ENCODE data around the gene TTLL8. TPM values are rescaled to one million over a fixed set of nuclear protein-coding genes. Genes with fewer than 3 reads are reported as not detected.

The TTLL8 gene
- total and polyA plus RNA-seq, 11 donors = not detected

GRCh38 chr22:49997251-49997599, 60.9 kb downstream of the TTLL8 start:
- intact Hi-C loops (cut with DNase I) = loop anchor here in 1 of 10 donors (10.0 kb wide), 1 partner anchor 62 kb away; no protein-coding TSS in a partner anchor
- H3K4me1 ChIP-seq = peaks cover 0 to 18% (median 2%) of the 10 kb centered on the region in 12 donors
- H3K4me3 ChIP-seq = no peak overlapping the region
- H3K9me3 ChIP-seq = no peaks in the 10 kb centered on the region
- DNase-seq = no peak
- whole genome bisulfite sequencing, 4 donors = 85 to 90% (median 87%) methylated on average over 10 to 12 of the region's 12 CpGs
- ATAC-seq = no peak
- no peaks in the 10 kb centered on the region for H3K36me3 ChIP-seq
- peaks cover 0 to 11% (median 7%) of the 10 kb centered on the region in 9 donors for H3K27me3 ChIP-seq
- TF ChIP-seq, protein P1, sequence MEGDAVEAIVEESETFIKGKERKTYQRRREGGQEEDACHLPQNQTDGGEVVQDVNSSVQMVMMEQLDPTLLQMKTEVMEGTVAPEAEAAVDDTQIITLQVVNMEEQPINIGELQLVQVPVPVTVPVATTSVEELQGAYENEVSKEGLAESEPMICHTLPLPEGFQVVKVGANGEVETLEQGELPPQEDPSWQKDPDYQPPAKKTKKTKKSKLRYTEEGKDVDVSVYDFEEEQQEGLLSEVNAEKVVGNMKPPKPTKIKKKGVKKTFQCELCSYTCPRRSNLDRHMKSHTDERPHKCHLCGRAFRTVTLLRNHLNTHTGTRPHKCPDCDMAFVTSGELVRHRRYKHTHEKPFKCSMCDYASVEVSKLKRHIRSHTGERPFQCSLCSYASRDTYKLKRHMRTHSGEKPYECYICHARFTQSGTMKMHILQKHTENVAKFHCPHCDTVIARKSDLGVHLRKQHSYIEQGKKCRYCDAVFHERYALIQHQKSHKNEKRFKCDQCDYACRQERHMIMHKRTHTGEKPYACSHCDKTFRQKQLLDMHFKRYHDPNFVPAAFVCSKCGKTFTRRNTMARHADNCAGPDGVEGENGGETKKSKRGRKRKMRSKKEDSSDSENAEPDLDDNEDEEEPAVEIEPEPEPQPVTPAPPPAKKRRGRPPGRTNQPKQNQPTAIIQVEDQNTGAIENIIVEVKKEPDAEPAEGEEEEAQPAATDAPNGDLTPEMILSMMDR (IDR thresholded peaks at IDR 0.05) = no peak
- TF ChIP-seq POLR2A (IDR thresholded peaks at IDR 0.05) = no peak
- H3K27ac ChIP-seq = no peak overlapping the region

DNA sequence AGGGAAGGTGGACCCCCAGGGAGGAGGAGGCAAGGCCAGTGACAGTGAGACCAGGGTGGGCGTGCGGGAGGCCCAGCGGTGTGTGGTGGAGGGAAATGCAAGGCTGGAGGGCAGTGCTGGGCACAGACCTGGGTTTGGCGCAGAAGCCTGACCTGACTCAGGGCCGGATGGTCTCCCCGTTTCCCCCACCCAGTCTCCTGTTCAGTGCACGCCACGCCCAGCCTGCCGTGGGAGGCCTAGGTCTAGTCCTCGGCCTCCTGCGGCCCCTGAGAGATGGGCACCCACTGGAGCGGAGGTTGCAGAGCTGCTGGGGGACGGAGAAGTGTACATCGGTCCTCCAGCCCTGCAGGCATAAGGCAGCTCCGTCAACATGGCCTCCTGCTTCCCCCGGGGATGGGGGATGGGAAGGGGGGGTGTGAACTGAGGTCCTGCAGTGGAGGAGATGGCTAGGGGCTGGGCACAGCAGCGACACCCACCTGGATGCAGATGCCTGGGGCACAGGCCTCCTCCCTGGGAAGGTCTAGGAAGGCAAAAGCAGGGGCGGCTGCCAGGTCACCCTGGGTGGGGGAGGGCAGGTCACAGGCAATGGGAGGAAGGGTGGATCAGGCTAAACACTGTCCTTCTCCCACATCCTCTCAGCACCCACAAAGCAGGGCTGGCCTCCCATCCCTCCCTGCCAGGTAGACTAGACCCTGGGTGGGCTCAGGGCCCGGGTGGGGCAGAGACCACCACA, 61.4 kb downstream of the TTLL8 start:
- H3K27me3 ChIP-seq = peaks cover 0 to 11% (median 7%) of the 10 kb centered on the region in 9 donors
- intact Hi-C loops (cut with DNase I) = loop anchor here in 1 of 10 donors (10.0 kb wide), 1 partner anchor 62 kb away; no protein-coding TSS in a partner anchor

DNA sequence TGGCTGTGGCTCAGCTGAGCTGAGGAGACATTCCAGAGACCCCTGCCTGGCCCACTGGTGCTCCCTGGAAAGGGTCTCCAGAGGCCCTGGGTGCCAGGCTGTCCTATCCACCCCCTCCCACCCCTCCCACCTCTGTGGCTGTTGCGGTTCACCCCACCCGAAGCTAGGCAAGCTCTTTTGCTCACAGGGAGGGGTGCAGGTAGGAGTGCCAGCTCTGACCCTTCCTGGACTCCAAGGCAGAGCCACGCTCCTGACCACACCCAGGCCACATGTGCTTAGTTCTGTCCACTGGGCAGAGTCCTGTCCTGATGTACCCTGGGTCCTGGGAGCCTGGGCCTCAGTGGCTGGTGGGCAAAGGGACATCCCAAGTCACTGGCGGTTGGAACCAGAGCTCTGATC, 62.0 kb downstream of the TTLL8 start:
- ATAC-seq (no peak), DNase-seq (peak in 1 of 5 donors; percentile 50)
- no peak overlapping the region for H3K27ac ChIP-seq
- 69 to 85% (median 78%) methylated on average over 2 to 4 of the region's 4 CpGs for WGBS, 4 donors
- H3K4me3 ChIP-seq = no peak overlapping the region
- H3K27me3 ChIP-seq = peaks cover 0 to 11% (median 7%) of the 10 kb centered on the region in 9 donors
- peaks cover 0 to 11% (median 3%) of the 10 kb centered on the region in 12 donors for H3K9me3 ChIP-seq
- intact Hi-C loops (cut with DNase I) = loop anchor here in 1 of 10 donors (10.0 kb wide), 1 partner anchor 61 kb away; no protein-coding TSS in a partner anchor
- TF ChIP-seq, protein P1 (IDR thresholded peaks at IDR 0.05) = no peak
- no peak for TF ChIP-seq POLR2A (IDR thresholded peaks at IDR 0.05)
- peaks cover 0 to 18% (median 2%) of the 10 kb centered on the region in 12 donors for H3K4me1 ChIP-seq
- no peaks in the 10 kb centered on the region for H3K36me3 ChIP-seq

More for the DNA sequence above, 61.4 kb downstream of the TTLL8 start:
- 84 to 92% (median 88%) methylated on average over 18 to 19 of the region's 19 CpGs for WGBS, 4 donors
- Histone ChIP-seq H3K9me3 (peaks cover 0 to 5% (median under 1%) of the 10 kb centered on the region in 12 donors), H3K36me3 (no peaks in the 10 kb centered on the region), H3K4me1 (peaks cover 0 to 18% (median 2%) of the 10 kb centered on the region in 12 donors), H3K27ac (no peak overlapping the region), H3K4me3 (no peak overlapping the region)
- ATAC-seq (no peak), DNase-seq (no peak)
- TF ChIP-seq POLR2A (IDR thresholded peaks at IDR 0.05) = no peak
- TF ChIP-seq, protein P1 (IDR thresholded peaks at IDR 0.05) = no peak

DNA sequence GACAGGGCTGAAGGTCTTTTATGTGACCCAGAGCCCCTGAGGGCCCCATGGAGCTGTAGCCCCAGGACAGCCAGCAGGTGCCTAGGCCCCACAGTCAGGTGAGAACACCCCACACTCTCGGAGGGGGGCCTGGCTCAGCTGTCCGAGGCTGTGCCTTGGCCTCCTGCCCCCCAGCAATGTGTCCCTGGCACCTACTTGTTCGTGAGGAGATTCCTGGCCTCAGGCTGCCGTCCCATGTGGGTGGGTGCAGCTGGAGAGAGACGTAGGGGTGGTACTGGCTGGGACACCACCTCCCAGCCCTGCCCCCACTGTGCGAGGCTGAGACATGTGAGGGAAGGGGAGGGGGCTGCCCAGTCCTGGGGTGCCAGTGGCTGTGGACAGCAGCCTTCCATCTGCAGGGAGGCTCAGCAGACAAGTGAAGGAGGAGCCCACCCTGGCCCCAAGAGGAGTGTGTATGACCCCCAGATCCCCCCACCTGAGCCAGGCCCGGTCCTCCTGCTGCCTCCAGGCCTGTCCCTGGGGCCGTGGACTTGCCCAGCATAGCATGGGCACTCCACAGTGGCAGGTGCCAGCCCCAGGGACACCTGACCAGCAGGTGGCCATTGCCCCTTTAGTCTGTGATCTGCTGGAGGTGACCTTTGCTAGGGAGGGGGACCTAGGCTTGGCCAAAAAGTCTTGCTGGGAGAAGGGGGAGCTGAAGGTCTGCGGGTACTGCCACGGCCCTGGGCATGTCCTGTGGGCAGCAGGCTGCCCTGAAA, 62.6 kb downstream of the TTLL8 start:
- H3K36me3 ChIP-seq = no peaks in the 10 kb centered on the region
- DNase-seq (peak in 1 of 5 donors; percentile 51), ATAC-seq (no peak)
- no peak overlapping the region for H3K4me3 ChIP-seq
- peaks cover 0 to 18% (median 2%) of the 10 kb centered on the region in 12 donors for H3K4me1 ChIP-seq
- peaks cover 0 to 11% (median 7%) of the 10 kb centered on the region in 9 donors for H3K27me3 ChIP-seq
- peaks cover 0 to 17% (median 8%) of the 10 kb centered on the region in 12 donors for H3K9me3 ChIP-seq
- H3K27ac ChIP-seq = no peak overlapping the region
- TF ChIP-seq, protein P1 (IDR thresholded peaks at IDR 0.05) = no peak
- TF ChIP-seq POLR2A (IDR thresholded peaks at IDR 0.05) = no peak
- WGBS, 4 donors = 88 to 93% (median 91%) methylated on average over 5 to 10 of the region's 10 CpGs
- intact Hi-C loops (cut with DNase I) = loop anchor here in 1 of 10 donors (10.0 kb wide), 1 partner anchor 61 kb away; no protein-coding TSS in a partner anchor

All from heart left ventricle (tissue), 16 donors.